GM19238 (cell line): ENCODE measurements around the gene IL5.
"Not testable (repeated sequence)": the region's sequence is repeated elsewhere in the genome, so short reads cannot be mapped to it uniquely, and the experiment has no call there.

ENCODE experiments used
- DNase-seq: peaks from one replicate; pipeline ENCODE4 v3.0.0; 2011; ENCODE audit warnings: low spot score; ENCODE audit not compliant: insufficient read length

Gene IL5

DNA sequence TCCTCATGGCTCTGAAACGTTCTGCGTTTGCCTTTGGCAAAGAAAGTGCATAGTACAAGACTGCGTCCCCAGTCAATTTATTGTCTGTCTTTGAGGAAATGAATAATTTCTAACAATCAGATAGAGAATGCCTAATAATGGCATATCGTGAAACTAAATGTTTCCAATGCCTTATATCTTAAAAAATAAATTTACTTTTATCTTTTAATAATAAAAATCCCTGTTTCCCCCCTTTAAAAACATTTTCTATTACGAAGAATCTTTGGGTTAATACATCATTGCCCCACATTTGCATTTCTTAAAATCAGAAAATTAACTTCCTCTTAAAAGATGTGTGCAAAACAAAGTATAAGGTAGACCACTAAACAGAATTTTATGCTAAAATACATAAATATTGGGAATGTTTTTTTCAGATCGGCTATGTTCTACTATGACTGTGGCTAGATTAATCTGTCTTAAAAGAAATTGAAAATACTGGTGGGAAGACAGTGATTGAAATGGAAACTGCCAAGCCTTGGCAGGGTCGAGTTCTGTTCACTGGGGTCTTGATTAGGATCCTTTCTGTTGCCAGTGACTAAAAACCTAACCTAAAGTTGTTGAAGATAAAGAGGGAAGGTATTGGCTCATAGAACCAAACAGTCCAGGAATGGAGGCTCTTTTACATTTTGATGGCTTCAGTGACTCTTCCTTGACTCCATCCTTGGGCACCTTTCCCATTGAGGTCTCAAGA lies at the start of gene IL5:
TSS of gene IL5 (minus strand) at position 51 of the 730 bp plus-strand sequence. CDS start at position 7, 44 bp downstream.
- no peak for DNase-seq

DNA sequence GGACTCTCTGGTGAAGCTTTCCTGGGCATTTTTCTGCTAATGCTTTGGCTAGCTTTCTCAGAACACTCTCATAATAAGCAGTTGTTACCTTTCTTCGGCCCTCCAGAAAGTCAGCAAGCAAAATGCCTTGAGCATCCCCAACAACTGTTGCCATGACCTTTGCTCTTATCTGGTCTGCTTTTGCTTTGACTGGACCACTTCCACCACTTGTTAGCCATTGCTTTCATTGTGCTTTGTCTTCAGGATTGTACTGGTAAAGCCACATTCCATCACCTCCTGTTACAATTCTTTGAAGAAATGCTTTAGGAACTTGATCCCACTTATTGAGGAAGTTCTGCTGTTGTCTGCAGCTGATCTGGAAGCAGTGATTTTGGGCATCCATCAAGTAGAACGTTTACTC lies 49.2 kb upstream of the IL5 start:
- no peak for DNase-seq

DNA sequence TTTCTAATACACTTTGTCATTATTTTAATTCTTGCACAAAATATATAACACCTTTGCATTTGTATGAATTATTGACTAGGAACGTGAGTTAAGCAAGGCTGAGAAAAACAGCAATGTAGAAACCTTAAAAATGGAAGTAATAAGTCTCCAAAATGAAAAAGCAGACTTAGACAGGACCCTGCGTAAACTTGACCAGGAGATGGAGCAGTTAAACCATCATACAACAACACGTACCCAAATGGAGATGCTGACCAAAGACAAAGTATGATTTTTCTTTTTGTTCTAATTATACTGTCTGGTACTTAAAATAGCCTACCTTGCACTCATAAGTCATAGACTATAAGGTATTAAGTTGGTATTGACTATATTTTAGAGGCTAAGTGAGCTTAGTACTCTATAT lies 47.8 kb upstream of the IL5 start:
- DNase-seq = no peak

DNA sequence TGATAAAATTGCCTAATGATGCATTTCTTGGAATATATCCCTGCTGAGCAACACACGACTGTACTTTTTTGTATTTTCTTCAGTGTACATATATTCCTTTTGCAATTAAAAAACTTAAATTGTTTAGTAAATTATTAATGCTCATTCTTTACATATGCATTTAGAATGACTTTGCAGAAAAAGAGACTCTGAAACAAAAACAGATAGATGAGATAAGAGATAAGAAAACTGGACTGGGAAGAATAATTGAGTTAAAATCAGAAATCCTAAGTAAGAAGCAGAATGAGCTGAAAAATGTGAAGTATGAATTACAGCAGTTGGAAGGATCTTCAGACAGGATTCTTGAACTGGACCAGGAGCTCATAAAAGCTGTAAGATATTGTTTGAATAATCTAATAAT lies 46.1 kb upstream of the IL5 start:
- DNase-seq = no peak

DNA sequence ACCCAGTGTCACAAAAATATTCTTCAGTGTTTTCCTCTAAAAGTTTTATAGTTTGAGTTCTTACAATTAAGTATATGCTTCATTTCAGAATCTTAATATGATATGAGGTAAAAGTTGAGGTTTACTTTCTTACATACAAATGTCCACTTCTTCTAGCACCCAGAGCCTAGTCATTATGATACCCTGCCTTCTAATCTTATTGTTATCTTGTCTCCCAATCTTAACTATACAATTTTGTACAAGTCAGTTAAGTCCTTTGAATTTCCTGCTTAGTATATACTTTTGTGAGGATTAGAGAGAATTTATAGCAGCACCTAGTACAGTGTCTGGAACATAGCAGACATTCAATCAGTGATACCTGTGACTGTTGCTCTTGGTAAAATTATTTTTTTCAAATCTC lies 42.7 kb upstream of the IL5 start:
- DNase-seq = no peak

DNA sequence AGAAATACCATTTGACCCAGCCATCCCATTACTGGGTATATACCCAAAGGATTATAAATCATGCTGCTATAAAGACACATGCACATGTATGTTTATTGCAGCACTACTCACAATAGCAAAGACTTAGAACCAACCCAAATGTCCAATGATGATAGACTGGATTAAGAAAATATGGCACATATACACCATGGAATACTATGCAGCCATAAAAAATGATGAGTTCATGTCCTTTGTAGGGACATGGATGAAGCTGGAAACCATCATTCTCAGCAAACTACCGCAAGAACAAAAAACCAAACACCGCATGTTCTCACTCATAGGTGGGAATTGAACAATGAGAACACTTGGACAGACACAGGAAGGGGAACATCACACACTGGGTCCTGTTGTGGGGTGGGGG lies 41.2 kb upstream of the IL5 start:
- not testable (repeated sequence) for DNase-seq

DNA sequence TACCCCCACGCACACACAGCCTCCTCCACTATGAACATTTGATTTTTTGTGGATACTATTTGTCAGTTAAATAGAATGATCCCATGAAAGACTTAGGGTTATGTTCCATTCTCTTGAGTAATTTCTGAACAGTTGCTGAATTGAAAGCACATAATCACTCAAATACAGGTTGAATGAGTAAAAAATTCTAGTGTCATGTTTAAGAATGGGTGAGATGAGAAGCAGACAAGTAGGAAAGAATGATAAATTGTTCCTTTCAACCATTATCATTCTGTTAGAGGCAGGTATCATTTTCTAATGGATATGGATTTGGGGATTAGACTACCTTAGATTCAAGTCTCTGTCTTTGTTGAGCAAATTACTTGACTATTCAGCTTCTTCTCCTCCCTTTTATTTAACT lies 32.8 kb upstream of the IL5 start:
- no peak for DNase-seq

DNA sequence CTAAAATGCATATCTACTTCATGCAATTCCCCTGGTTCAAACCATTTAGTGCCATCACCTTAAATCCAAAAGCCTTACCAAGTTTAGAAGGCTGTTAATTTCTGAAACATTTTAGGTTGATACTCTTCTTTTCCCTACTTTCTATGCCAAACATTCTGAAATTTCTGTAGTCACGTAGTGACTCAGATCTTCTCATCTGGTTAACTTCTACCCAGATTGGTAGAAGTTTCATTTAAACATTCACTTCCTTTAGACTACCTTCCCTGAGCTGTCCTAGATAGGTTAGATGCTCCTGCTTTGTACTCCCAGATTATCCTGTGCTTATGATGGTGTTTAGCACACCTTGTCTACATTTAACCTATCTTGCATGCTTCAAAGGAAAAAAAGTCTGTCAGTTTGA lies 23.3 kb upstream of the IL5 start:
- no peak for DNase-seq

DNA sequence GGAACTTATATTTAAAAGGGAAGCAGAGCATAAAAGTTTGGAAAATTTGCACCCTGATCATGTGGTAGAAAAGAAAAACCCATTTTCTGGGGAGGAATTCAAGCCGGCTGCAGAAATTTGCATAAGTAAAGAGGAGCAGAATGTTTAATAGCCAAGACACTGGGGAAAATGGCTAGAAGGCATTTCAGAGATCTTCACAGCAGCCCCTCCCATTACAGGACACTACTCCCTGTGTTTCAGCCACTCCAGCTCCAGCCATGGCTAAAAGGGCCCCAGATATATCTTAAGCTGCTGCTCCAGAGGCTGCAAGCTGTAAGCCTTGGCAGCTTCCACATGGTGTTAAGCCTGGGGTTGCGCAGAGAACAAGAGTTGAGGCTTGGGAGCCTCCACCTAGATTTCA lies 21.2 kb upstream of the IL5 start:
- not testable (repeated sequence) for DNase-seq

DNA sequence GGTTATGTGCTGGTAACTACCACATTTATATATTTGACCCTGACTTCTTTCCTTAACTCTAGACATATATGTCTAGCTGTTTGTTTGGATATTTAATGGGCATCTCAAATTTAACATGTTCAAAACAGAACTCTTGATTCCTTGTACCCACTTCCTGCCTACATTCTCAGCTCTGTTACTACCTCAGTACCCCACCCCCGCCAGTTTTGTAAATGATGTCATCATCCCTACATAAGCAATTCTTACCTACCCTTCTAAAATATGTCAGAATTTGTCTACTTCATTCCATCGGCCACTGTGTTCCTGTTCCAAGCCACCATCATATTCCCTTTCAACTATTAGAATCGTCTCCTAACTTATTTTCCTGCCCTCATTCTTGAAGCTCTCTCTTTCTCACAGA lies 18.3 kb upstream of the IL5 start:
- DNase-seq = no peak

DNA sequence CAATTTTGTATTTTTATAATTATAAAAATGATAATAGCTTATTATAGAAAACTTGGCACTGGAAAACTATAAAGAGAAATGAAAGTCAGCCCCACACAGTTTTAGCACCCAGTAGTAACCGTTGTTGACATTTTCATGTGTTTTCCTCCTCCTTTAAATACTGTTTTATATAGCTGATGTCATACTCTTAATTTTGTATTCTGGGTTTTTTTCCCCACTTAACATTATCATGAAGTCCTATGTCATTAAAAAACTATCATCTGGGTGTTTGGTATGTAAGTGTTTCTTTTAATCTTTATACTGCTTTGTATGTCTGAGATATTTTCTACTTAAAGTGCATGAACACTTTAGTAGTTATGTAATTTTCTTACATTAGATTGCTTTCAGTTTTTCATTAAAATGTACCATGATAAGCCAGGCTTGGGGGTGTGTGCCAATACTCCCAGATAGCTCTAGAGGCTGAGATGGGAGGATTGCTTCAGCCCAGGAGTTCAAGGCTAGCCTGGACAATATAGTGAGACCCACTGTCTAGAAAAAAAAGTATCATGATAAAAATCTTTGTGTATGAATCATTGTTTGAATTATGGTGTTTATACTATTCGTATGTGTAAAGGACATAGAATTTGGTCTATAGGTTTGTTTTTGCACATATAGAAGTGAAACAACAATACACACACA lies 16.2 kb upstream of the IL5 start:
- no peak for DNase-seq

DNA sequence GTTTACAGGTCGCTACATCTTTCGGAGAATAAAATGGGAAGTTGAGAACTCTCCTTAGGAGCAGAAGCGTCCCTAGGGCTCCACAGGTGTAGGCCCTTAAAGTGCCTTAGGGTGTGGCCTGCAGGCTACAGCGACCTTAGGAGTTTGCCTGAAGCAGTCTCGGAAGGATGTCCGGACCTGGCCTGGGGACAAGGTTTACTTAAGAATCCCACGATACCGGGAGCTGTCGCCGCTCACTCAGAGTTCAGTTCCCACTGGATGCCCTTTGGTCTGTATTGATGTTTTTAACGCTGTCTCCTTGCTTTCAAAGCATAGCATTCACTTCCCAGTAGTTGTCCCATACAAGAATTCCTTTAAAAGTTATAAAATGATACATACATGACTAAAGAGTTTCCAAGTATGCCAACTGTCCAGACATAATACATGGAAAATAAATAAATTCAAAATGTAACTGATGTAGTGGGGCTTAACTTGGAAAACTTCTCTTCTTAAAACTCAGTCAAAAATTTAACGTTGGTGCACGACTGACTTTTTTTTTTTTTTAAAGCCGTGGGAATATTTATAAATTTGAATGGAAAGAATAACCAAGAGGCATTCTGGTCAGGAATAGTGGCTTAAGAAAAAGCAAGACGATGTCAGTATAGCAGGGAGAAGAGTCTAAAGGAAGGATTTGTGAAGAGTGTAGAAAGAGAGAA lies 14.3 kb upstream of the IL5 start:
- peak; percentile 16 for DNase-seq

DNA sequence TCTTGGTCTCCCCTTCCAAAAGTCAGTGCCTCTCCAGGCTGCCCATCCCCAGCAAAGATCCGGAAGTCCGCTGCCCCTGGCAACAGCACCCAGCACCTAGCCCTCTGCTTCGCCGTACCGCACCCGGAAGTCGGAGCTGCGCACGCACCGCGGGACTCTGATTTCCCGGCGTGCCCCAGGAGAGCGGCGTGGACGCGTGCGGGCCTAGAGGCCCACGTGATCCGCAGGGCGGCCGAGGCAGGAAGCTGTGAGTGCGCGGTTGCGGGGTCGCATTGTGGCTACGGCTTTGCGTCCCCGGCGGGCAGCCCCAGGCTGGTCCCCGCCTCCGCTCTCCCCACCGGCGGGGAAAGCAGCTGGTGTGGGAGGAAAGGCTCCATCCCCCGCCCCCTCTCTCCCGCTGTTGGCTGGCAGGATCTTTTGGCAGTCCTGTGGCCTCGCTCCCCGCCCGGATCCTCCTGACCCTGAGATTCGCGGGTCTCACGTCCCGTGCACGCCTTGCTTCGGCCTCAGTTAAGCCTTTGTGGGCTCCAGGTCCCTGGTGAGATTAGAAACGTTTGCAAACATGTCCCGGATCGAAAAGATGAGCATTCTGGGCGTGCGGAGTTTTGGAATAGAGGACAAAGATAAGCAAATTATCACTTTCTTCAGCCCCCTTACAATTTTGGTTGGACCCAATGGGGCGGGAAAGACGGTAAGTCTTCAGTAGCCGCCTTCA lies 13.6 kb upstream of the IL5 start, which contains the start of gene RAD50:
TSS of gene RAD50 (plus strand) at position 215 of the 715 bp plus-strand sequence. CDS start at position 563, 348 bp downstream.
- DNase-seq = peak; percentile 84

DNA sequence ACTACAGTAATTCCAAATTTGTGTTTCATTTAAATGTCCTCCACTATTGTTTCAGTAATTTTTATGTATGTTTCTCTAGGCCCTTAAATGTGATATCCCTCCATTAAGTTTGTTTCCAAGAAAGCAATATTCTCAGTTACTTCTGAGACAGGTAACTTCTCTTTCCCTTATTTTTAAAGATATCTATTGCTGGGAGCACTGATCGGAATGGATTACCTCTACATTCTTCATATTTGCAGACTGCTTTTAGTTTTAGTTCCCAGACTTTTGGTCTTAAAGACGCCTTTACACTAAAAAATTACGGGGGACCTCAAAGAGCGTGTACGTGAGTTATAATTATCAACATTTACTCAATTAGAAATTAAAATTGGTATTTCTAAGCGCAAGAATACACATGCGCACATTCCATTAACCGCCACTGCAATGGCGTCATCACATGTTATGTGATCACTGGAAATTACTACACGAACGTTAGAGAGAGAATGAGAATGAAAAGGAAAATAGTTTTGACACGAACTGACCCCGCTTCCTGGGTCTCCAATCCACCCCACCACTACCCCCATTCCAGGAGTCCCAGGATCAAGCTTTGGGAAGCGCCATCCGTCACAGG lies 12.9 kb upstream of the IL5 start:
- DNase-seq = no peak

DNA sequence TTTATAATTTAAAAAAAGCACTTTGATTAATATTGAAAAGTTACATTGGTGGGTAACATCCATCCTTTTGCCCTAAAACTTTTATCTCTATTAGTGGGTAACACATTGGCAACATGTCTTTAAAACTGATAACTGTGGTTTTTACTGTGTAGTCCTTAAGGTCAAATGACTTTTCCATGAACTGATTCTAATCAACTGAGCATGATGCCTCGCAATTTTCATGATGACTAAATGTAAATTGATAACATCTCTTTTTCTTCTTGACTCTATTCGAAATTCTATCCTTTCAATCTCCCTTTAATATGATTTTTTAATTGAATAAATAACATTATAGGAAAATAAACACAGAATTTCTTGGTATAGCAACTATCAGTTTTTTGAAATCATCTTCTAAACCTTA lies 6.3 kb upstream of the IL5 start:
- DNase-seq = no peak

DNA sequence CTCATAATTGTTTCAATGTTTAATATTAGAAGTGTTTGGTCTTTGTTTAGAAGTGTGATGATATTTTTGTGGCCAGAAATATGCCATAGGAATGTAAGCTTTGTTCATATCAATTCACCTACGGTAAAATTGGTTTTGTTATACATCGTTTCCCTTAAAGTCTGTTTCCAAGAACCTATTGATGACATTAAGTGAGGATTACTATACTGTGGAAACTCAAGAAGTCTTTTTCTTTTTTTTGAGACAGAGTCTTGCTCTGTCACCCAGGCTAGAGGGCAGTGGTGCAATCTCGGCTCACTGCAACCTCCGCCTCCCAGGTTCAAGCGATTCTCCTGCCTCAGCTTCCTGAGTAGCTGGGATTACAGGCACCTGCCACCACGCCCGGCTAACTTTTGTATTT lies 5.5 kb upstream of the IL5 start:
- DNase-seq = not testable (repeated sequence)

DNA sequence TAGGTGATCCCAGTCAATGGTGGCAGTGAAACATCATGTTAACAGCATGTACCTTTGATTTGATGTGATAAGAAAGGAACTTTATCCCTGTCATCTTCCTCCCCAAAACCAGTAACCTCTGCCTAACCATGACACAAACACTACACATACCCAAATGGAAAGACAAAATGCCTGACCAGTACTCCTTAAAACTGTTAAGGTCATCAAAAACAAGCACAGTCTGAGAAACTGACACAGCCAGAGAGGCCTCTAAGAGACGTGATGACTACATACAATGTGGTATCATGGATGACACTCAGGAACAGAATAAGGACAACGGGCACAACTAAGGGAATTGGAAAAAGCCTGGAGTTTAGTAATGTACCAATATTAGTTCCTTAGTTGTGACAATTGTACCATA lies 3.9 kb upstream of the IL5 start:
- no peak for DNase-seq

DNA sequence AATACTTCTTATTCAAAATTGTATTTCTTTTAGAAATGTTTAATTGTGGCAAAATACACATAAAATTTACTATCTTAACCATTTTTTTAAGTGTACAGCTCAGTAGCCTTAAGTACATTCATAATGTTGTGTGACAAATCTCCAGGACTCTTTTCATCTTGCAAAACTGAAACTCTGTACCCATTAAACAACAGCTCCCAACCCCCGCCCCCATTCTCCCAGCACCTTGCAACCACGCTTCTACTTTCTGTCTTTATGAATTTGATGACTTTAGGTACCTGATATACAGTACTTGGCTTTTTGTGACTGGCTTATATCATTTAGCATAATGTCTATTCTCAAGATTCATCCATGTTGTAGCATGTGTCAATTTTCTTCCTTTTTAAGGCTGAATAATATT lies 2.8 kb upstream of the IL5 start:
- no peak for DNase-seq

DNA sequence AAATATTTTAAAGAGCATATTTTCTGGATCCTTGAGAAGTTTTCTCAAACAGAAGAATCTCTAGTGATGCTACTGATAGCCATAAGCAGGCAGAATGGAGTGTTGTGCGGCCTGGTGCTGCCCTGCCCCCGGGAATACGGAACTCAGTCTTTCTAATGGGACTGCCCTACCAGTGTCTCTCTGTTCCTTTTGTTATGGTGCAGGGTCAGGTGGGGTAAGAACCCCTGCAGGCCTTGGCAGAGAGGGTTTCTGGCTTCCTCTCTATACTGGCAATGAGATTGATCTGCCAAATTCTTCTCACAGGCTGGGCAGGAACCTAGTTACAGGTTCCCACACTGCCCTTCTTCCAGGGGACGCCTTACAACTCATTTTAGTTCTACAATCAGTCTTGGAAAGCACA lies 2.6 kb downstream of the IL5 start:
- DNase-seq = no peak

DNA sequence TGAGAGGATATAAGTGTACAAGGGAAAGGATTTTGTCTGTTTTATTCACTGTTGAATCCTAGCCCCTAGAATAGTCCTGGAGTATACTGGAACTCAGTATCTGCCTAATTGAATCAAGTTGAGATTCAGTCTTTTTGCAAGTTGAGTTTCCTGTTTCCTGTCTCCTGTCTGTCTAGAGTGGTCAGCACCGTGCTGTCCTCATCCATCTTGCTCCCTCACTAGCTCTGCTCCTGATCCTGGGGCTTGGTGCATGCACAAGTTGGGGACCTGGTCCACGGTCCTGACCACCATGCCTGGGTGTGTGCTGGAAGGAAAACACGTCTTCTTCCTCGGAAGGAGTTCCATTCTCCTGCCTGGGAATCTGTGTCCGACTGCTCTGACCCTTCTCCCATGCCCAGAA lies 3.2 kb downstream of the IL5 start:
- DNase-seq = no peak

DNA sequence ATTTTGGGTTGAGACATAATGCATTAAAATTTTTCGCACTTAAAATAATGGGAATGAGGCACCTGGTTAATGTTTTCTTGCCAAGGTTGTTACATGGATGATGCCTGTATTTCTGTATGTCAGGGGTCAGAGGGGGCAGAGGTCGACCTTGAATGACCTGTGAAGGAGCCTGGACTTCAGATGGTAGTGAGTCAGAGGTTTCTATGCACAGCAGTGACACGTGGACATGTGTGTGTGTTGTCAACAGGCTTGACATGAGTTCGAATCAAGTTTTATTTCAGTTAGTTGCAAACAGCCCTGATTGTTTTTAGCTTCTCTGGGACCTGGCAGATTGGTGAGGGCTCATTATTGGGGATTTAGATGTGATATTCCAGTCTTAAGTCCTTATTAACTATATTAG lies 3.6 kb downstream of the IL5 start:
- no peak for DNase-seq
